HEK293 (cell line): Measurements from ENCODE around the gene SLC29A1.
A peak's percentile ranks its signal among the peaks of the same experiment; 100 is the strongest.

ENCODE experiments used
- ATF2 ChIP-seq: fragments of 450-650 bp; formaldehyde crosslinking; IDR thresholded peaks from 2 replicates; pipeline ENCODE4 v1.5.1; 2016; ENCODE audit warnings: missing biosample characterization, missing genetic modification characterization, low read depth
- FEZF1 ChIP-seq: fragments of 450-650 bp; formaldehyde crosslinking; IDR thresholded peaks from 2 replicates; pipeline ENCODE4 v1.5.1; 2016; ENCODE audit warnings: missing biosample characterization, missing genetic modification characterization
- GFI1B ChIP-seq: fragments of 450-650 bp; formaldehyde crosslinking; IDR thresholded peaks from 2 replicates; pipeline ENCODE4 v1.5.1; 2016; ENCODE audit warnings: missing biosample characterization, missing genetic modification characterization
- KLF17 ChIP-seq: fragments of 450-650 bp; formaldehyde crosslinking; IDR thresholded peaks from 2 replicates; pipeline ENCODE4 v1.5.1; 2016; ENCODE audit warnings: missing biosample characterization, missing genetic modification characterization
- PRDM10 ChIP-seq: fragments of 450-650 bp; formaldehyde crosslinking; IDR thresholded peaks from 2 replicates; pipeline ENCODE4 v1.5.1; 2016; ENCODE audit warnings: missing biosample characterization, missing genetic modification characterization
- PRDM4 ChIP-seq: fragments of 450-650 bp; formaldehyde crosslinking; IDR thresholded peaks from 2 replicates; pipeline ENCODE4 v1.5.1; 2017; ENCODE audit warnings: missing biosample characterization, missing genetic modification characterization
- ZFP3 ChIP-seq: fragments of 450-650 bp; formaldehyde crosslinking; IDR thresholded peaks from 2 replicates; pipeline ENCODE4 v1.5.1; 2016; ENCODE audit warnings: low read depth, missing biosample characterization, missing genetic modification characterization
- ZNF138 ChIP-seq: fragments of 450-650 bp; formaldehyde crosslinking; IDR thresholded peaks from 2 replicates; pipeline ENCODE4 v1.5.1; 2016; ENCODE audit warnings: missing biosample characterization, missing genetic modification characterization, borderline replicate concordance
- ZNF239 ChIP-seq: fragments of 450-650 bp; formaldehyde crosslinking; IDR thresholded peaks from 2 replicates; pipeline ENCODE4 v1.5.1; 2016; ENCODE audit warnings: missing biosample characterization, missing genetic modification characterization
- ZNF302 ChIP-seq: fragments of 450-650 bp; formaldehyde crosslinking; IDR thresholded peaks from 2 replicates; pipeline ENCODE4 v1.5.1; 2016; ENCODE audit warnings: missing biosample characterization, missing genetic modification characterization, low read depth
- ZNF354C ChIP-seq: fragments of 450-650 bp; formaldehyde crosslinking; IDR thresholded peaks from 2 replicates; pipeline ENCODE4 v1.5.1; 2016; ENCODE audit warnings: missing biosample characterization, missing genetic modification characterization, low read depth, borderline replicate concordance
- ZNF362 ChIP-seq: fragments of 450-650 bp; formaldehyde crosslinking; IDR thresholded peaks from 2 replicates; pipeline ENCODE4 v1.5.1; 2016; ENCODE audit warnings: missing biosample characterization, missing genetic modification characterization
- ZNF366 ChIP-seq: fragments of 450-650 bp; formaldehyde crosslinking; conservative IDR thresholded peaks from 2 replicates; pipeline ENCODE4 v1.5.1; 2016; ENCODE audit warnings: missing biosample characterization, missing genetic modification characterization
- ZNF404 ChIP-seq: fragments of 450-650 bp; formaldehyde crosslinking; IDR thresholded peaks from 2 replicates; pipeline ENCODE4 v1.5.1; 2017; ENCODE audit warnings: missing biosample characterization, missing genetic modification characterization
- ZNF48 ChIP-seq: fragments of 450-650 bp; formaldehyde crosslinking; IDR thresholded peaks from 2 replicates; pipeline ENCODE4 v1.5.1; 2016; ENCODE audit warnings: missing biosample characterization, missing genetic modification characterization
- ZNF488 ChIP-seq: fragments of 450-650 bp; formaldehyde crosslinking; IDR thresholded peaks from 2 replicates; pipeline ENCODE4 v1.5.1; 2016; ENCODE audit warnings: missing biosample characterization, missing genetic modification characterization
- ZNF544 ChIP-seq: fragments of 450-650 bp; formaldehyde crosslinking; IDR thresholded peaks from 2 replicates; pipeline ENCODE4 v1.5.0; 2017; ENCODE audit warnings: missing biosample characterization, missing genetic modification characterization
- ZNF549 ChIP-seq: fragments of 450-650 bp; IDR thresholded peaks from 2 replicates; pipeline ENCODE4 v1.5.1; 2018; ENCODE audit warnings: missing biosample characterization, missing genetic modification characterization, mild to moderate bottlenecking, inconsistent platforms, moderate library complexity
- ZNF560 ChIP-seq: fragments of 450-650 bp; formaldehyde crosslinking; IDR thresholded peaks from 2 replicates; pipeline ENCODE4 v1.5.1; 2017; ENCODE audit warnings: missing biosample characterization, missing genetic modification characterization, borderline replicate concordance
- ZNF596 ChIP-seq: fragments of 450-650 bp; IDR thresholded peaks from 2 replicates; pipeline ENCODE4 v1.5.0; 2018; ENCODE audit warnings: missing biosample characterization, mild to moderate bottlenecking, missing genetic modification characterization, moderate library complexity
- ZNF704 ChIP-seq: fragments of 450-650 bp; formaldehyde crosslinking; IDR thresholded peaks from 2 replicates; pipeline ENCODE4 v1.5.1; 2016; ENCODE audit warnings: missing biosample characterization, missing genetic modification characterization
- ZXDB ChIP-seq: fragments of 450-650 bp; formaldehyde crosslinking; IDR thresholded peaks from 2 replicates; pipeline ENCODE4 v1.5.1; 2016; ENCODE audit warnings: missing biosample characterization, missing genetic modification characterization

The SLC29A1 gene

GRCh38 chr6:44223319-44224028 lies at the start of gene SLC29A1 (continued):
- TF ChIP-seq ZXDB (tag by site-specific recombination), result 0 out of 2 replicates have a peak, but pooled peaks have one; percentile 12
- no peak for TF ChIP-seq ZNF362 (tag by site-specific recombination)
- no peak for TF ChIP-seq ZNF549 (tag by site-specific recombination)
- TF ChIP-seq ZNF302 (tag by site-specific recombination), result no peak
- TF ChIP-seq ZNF48 (tag by site-specific recombination), result no peak
- TF ChIP-seq PRDM10 (tag by site-specific recombination), result no peak; the same call in none of the 2 replicates
- no peak for TF ChIP-seq ZFP3 (tag by site-specific recombination)
- no peak for TF ChIP-seq KLF17
- TF ChIP-seq ZNF488 (tag by site-specific recombination), result no peak
- TF ChIP-seq ZNF596 (tag by site-specific recombination), result no peak
- TF ChIP-seq GFI1B (tag by site-specific recombination), result no peak
- TF ChIP-seq ZNF366 (tag by site-specific recombination), result no peak
- no peak for TF ChIP-seq ZNF704 (tag by site-specific recombination)
- TF ChIP-seq ZNF544, result no peak
- TF ChIP-seq ATF2, result no peak
- TF ChIP-seq ZNF404 (tag by site-specific recombination), result no peak
- TF ChIP-seq ZNF354C (tag by site-specific recombination), result no peak
- TF ChIP-seq ZNF560 (tag by site-specific recombination), result no peak
- TF ChIP-seq ZNF138 (tag by site-specific recombination), result no peak
- no peak for TF ChIP-seq FEZF1 (tag by site-specific recombination)
- 0 out of 2 replicates have a peak, but pooled peaks have one; percentile 21 for TF ChIP-seq PRDM4
- no peak for TF ChIP-seq ZNF239 (tag by site-specific recombination)
